Measurements from ENCODE around the gene CELF1.

GRCh38 chr11:47485107-47485506 is 67.8 kb downstream of the CELF1 start:
- TF ChIP-seq CTCF (IDR thresholded peaks at IDR 0.05; ENCODE audit: insufficient read depth, low read length, poor library complexity, severe bottlenecking), result no peak
- TF ChIP-seq EZH2phosphoT487 (conservative IDR thresholded peaks at IDR 0.05; ENCODE audit: low read length), result no peak
